GM21737 (cell line): ENCODE measurements around the gene MAP3K7.
A peak's percentile ranks its signal among the peaks of the same experiment; 100 is the strongest.

Experiments
- ATAC-seq: cut with Tn5 transposase; IDR thresholded peaks from one replicate; pipeline ENCODE4 v1.9.1; 2021; ENCODE audit warnings: mild to moderate bottlenecking, moderate library complexity; ENCODE audit not compliant: unreplicated experiment

The MAP3K7 gene

GRCh38 chr6:90485635-90486277, 101.1 kb downstream of the MAP3K7 start:
- ATAC-seq, result no peak

GRCh38 chr6:90484903-90485302, 102.0 kb downstream of the MAP3K7 start:
- no peak for ATAC-seq

DNA sequence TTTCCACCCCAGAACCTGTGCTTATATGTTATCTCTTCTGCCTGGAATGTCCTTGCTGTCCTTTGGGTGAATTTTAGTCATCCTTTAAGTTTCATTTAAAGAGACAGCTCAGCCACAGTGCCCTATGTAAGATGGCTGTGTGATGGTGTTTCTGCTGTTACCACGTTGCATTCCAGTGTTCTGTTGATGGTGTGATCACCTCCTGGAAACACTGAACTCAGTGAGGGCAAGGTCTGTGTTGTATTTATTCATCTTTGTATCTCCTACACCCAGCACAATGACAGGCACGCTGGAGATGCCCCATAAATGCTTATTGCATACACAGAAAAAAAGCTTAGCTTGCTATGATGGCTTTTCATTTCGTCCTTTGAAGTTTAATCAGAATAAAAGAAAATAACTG, 102.5 kb downstream of the MAP3K7 start:
- ATAC-seq, result no peak

DNA sequence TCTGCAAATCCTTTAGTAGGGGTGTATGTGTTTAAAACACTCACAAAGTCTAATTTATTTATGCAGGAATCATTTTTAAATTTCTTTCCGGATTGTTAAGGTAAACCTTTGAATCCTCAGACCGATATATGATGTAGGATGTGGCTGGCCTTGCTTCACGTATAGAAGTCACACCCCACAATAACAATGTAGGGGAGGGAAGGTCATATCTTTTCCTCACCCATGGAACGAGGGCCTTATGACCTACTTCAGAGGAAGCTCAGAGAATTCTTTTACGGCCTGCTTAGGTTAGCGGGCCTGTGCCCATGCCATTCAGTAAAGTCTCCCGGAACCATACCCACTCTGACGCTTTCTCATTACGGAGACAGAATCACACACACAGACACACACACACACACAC, 102.9 kb downstream of the MAP3K7 start:
- ATAC-seq, result no peak

- ATAC-seq, result no peak
Observed at GRCh38 chr6:90483116-90483839, 103.6 kb downstream of the MAP3K7 start.

GRCh38 chr6:90480666-90481065, 106.2 kb downstream of the MAP3K7 start:
- ATAC-seq, result no peak

- no peak for ATAC-seq
Observed at GRCh38 chr6:90479603-90479926, 107.3 kb downstream of the MAP3K7 start.

DNA sequence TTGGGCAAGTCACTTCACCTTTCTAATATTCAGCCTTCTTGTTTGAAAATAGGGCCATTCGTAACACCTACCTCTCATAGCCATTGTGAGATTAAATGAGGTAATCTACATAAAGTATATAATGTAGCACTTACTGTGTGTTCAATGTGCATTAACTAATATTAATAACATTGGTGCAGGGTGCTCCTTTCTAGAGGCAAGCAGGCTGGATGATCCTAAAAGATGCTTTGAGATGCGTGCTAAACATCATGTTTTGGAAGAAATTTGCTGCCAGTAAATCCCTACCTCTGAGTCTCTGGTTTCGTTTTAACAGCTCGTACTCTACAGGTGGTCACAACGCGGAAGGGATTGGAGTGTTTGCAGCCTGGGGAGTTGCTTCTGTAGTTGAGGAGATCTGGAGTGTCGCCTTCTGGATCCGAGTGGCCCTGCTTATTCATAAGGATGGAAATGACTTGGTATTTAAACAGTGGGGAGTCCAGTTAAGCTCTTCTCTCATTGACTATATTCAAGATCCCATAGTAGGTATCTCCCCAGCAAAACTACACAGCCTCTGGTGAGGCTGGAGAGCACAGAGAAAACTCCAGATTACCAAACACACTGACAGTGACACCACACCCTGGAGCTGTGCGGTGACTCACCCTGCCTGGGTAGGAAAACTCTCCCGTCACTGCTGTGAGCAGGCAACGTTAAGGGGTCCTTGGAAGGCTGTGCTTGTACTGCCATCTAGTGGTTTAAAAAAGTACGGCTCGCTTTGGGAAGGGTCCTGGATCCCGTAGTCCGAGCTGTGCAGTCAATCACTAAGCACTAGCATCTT, 107.9 kb downstream of the MAP3K7 start:
- ATAC-seq, result peak; percentile 85

DNA sequence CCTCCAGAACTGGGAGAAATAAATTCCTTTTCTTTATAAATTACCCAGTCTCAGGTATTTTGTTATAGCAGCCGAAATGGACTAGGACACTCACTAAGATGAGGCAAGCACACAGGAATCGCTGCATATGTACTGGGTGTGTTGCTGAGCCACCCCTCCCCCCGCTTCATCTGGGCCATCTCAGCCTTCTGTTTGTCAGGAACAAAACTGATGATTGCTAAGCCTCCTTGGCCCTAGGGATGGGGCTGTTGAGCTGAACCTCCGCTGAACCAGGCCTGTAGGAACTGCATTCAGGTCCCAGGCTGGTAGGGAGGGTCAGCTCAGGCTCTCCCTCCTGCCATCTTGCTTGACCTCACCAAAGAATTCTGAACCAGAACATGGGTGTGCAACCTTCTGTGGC, 108.6 kb downstream of the MAP3K7 start:
- no peak for ATAC-seq

DNA sequence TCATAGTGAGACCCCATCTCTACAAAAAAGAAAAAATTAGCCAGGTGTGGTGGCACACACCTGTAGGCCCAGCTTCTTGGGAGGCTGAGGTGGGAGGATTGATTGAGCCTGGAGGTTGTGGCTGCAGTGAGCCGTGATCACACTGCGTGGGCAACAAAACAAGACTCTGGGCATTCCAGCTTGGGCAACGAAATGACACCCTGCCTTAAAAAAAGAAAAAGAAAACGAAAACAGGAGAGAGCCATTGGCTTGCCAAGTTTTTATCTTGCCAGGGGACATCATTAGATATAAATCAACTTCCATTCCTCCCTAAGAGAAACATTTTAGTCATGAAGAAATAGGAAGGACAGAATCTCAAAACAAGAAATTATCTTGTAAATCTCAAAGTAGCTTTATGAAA, 109.5 kb downstream of the MAP3K7 start:
- ATAC-seq, result no peak

DNA sequence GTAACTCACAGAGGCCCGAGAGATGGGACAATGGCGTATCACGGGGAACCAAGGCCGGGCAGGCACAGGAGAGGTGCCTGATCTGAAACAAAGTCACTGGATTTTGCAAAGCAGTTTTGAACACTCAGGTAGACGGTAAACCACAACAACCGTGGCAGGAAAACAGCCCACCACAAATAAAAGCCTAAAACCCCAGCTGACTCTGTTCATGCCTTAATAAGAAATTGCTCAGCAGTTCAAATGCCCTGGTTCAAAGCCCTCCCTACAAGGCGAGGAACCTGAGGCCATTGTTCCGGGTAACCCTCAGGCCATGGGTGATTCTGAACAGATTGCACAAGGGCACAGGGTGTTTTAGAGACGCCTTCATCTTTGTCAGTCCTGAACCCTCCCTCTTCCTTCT, 114.2 kb downstream of the MAP3K7 start:
- ATAC-seq, result no peak

DNA sequence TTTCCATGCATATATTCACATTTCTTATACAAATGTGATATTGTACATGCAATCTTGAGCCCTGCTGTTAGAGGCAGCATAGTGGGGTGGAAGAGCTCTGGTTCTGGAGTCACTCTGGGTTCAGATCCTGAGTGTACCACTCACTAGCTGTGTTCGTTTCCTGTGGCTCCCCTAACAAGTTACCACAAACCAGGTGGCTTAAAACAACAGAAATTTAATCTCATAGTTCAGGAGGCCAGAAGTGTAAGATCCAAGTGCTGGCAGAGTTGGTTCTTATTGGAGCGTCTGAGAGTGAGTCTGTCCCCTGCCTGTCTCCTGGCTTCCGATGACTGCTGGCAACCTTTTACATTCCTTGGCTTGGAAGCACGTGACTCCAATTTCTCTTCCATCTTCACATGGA, 115.6 kb downstream of the MAP3K7 start:
- no peak for ATAC-seq

GRCh38 chr6:90469906-90470305, 117.0 kb downstream of the MAP3K7 start:
- ATAC-seq, result no peak

DNA sequence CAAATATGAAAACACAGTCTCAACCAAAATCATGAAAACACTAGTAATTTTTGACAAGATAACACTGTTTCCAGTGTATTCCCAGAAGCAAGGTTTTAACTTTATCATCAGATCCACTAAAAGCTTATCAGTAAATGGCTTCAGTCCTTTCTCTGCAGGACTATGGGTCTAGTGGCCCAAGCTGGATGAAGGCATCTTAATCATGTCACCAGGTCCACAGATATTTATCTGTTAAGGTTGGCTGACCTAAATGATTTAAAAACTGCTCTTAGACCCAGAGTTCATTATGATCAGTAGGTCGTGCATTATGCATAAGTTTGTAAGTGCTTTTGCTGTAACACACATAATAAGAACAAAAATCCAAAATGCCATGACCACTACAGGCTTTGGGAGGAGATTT, 118.0 kb downstream of the MAP3K7 start:
- no peak for ATAC-seq

GRCh38 chr6:90468080-90468479, 118.8 kb downstream of the MAP3K7 start:
- no peak for ATAC-seq

DNA sequence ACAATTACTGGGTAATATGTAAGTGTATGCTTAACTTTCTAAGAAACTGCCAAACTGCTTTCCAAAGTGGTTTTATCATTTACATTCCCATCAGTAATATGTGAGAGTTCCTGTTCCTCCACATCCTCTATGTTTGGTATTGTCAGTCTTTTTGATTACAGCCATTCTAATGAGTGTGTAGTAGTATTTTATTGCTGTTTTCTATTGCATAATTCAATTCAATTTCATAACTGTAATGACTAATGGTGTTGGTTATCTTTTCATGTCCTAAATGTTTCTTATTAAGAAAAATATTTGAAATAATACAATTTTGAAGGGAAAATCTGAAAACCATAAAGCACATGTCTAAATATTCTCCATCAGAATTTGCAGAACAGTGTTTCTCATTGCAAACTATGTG, 119.3 kb downstream of the MAP3K7 start:
- no peak for ATAC-seq

- ATAC-seq, result no peak
Observed at GRCh38 chr6:90466154-90466940, 120.5 kb downstream of the MAP3K7 start.

DNA sequence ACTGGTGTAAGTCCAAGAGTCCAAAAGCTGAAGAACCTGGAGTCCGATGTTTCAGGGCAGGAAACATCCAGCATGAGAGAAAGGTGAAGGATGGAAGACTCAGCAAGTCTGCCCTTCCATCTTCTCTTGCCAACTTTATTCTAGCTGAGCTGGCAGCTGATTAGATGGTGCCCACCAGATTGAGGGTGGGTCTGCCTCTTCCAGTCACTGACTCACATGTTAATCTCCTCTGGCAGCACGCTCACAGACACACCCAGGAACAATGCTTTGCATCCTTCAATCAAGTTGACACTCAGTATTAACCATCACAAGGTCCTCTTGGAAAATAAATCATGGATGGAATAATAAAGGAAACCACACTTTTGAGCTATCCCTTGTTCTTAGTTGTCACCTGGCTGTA, 121.2 kb downstream of the MAP3K7 start:
- no peak for ATAC-seq

DNA sequence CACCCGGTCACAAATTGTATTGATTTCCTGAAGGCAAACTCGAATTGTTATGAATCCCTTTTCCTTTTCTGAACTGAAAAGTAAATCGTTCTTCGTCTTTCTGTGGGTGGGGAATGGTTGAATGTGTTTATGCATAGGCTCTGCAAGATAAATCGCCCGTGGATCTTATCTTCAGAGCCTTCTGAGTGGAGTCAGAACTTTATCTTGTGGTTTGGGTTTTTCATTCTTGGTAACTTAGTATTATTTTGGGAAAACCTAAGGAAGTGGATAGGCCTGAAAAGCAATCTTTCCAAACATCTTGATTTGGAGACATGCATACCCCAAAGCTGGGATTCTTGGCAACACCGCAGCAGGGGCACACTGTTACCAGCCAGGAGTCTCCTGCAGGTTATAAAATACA, 122.4 kb downstream of the MAP3K7 start:
- ATAC-seq, result no peak

- no peak for ATAC-seq
Observed at GRCh38 chr6:90463874-90464273, 123.0 kb downstream of the MAP3K7 start.
